ENCODE data around the gene PDE4B. TPM values are rescaled to one million over a fixed set of nuclear protein-coding genes. Genes with fewer than 3 reads are reported as not detected.

Gene PDE4B
- total and polyA plus RNA-seq, 10 of the 15 experiments (the other 5 are each of a cell fraction or from before 2014, with no cell fraction given) = 3.0 to 13.2 (median 5.7) TPM

DNA sequence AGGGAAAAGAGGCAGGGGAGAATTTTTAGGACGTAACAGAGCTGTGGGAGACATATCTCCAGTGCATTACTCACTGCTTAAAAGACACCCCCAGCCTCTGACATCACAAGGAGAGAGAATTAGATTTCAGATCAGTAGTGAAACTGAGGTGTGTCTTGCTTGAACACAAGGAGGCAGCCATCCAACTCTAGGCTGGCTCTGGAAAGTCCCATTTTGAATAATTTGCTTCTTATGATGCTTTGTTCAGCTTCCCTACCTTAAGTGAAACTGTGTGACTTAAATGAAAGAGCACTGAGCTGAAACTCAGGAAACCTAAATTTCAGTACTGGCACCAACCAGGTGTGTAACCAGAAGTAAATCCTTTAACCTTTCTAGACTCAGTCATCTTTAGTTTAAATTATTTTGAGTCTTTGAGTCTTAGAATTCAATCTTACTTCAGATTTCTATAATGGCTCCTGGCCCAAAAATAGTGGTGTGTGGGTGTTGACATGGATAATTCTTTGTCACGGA, 489.7 kb downstream of the PDE4B start (continued):
- TF ChIP-seq, protein P1, sequence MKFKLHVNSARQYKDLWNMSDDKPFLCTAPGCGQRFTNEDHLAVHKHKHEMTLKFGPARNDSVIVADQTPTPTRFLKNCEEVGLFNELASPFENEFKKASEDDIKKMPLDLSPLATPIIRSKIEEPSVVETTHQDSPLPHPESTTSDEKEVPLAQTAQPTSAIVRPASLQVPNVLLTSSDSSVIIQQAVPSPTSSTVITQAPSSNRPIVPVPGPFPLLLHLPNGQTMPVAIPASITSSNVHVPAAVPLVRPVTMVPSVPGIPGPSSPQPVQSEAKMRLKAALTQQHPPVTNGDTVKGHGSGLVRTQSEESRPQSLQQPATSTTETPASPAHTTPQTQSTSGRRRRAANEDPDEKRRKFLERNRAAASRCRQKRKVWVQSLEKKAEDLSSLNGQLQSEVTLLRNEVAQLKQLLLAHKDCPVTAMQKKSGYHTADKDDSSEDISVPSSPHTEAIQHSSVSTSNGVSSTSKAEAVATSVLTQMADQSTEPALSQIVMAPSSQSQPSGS (IDR thresholded peaks at IDR 0.05; ENCODE audit: low read length) = peak; percentile 95
- peak in 1 of 2 experiments; percentile 80; a peak in 2 of 4 replicates for TF ChIP-seq ETV6 (conservative IDR thresholded peaks at IDR 0.05 in 1 of 2, IDR thresholded peaks at IDR 0.05 in 1 of 2; ENCODE audit: borderline replicate concordance in 1 of 2, low read depth in 1 of 2)
- TF ChIP-seq, protein P2, sequence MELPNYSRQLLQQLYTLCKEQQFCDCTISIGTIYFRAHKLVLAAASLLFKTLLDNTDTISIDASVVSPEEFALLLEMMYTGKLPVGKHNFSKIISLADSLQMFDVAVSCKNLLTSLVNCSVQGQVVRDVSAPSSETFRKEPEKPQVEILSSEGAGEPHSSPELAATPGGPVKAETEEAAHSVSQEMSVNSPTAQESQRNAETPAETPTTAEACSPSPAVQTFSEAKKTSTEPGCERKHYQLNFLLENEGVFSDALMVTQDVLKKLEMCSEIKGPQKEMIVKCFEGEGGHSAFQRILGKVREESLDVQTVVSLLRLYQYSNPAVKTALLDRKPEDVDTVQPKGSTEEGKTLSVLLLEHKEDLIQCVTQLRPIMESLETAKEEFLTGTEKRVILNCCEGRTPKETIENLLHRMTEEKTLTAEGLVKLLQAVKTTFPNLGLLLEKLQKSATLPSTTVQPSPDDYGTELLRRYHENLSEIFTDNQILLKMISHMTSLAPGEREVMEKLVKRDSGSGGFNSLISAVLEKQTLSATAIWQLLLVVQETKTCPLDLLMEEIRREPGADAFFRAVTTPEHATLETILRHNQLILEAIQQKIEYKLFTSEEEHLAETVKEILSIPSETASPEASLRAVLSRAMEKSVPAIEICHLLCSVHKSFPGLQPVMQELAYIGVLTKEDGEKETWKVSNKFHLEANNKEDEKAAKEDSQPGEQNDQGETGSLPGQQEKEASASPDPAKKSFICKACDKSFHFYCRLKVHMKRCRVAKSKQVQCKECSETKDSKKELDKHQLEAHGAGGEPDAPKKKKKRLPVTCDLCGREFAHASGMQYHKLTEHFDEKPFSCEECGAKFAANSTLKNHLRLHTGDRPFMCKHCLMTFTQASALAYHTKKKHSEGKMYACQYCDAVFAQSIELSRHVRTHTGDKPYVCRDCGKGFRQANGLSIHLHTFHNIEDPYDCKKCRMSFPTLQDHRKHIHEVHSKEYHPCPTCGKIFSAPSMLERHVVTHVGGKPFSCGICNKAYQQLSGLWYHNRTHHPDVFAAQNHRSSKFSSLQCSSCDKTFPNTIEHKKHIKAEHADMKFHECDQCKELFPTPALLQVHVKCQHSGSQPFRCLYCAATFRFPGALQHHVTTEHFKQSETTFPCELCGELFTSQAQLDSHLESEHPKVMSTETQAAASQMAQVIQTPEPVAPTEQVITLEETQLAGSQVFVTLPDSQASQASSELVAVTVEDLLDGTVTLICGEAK (IDR thresholded peaks at IDR 0.05; ENCODE audit: borderline replicate concordance) = no peak
- TF ChIP-seq, protein P3, sequence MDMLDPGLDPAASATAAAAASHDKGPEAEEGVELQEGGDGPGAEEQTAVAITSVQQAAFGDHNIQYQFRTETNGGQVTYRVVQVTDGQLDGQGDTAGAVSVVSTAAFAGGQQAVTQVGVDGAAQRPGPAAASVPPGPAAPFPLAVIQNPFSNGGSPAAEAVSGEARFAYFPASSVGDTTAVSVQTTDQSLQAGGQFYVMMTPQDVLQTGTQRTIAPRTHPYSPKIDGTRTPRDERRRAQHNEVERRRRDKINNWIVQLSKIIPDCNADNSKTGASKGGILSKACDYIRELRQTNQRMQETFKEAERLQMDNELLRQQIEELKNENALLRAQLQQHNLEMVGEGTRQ (IDR thresholded peaks at IDR 0.05; ENCODE audit: borderline replicate concordance, low read depth, low read length) = no peak
- TF ChIP-seq EED (IDR thresholded peaks at IDR 0.05; ENCODE audit: low read depth) = peak; percentile 96
- peak; percentile 81 for TF ChIP-seq NBN (IDR thresholded peaks at IDR 0.05)
- TF ChIP-seq, protein P4, sequence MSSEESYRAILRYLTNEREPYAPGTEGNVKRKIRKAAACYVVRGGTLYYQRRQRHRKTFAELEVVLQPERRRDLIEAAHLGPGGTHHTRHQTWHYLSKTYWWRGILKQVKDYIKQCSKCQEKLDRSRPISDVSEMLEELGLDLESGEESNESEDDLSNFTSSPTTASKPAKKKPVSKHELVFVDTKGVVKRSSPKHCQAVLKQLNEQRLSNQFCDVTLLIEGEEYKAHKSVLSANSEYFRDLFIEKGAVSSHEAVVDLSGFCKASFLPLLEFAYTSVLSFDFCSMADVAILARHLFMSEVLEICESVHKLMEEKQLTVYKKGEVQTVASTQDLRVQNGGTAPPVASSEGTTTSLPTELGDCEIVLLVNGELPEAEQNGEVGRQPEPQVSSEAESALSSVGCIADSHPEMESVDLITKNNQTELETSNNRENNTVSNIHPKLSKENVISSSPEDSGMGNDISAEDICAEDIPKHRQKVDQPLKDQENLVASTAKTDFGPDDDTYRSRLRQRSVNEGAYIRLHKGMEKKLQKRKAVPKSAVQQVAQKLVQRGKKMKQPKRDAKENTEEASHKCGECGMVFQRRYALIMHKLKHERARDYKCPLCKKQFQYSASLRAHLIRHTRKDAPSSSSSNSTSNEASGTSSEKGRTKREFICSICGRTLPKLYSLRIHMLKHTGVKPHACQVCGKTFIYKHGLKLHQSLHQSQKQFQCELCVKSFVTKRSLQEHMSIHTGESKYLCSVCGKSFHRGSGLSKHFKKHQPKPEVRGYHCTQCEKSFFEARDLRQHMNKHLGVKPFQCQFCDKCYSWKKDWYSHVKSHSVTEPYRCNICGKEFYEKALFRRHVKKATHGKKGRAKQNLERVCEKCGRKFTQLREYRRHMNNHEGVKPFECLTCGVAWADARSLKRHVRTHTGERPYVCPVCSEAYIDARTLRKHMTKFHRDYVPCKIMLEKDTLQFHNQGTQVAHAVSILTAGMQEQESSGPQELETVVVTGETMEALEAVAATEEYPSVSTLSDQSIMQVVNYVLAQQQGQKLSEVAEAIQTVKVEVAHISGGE (CRISPR knock-in tag; IDR thresholded peaks at IDR 0.05) = no peak
- 0 out of 2 replicates have a peak, but pooled peaks have one; percentile 52 for TF ChIP-seq TCF7 (IDR thresholded peaks at IDR 0.05; ENCODE audit: borderline replicate concordance)
- TF ChIP-seq, protein P5, sequence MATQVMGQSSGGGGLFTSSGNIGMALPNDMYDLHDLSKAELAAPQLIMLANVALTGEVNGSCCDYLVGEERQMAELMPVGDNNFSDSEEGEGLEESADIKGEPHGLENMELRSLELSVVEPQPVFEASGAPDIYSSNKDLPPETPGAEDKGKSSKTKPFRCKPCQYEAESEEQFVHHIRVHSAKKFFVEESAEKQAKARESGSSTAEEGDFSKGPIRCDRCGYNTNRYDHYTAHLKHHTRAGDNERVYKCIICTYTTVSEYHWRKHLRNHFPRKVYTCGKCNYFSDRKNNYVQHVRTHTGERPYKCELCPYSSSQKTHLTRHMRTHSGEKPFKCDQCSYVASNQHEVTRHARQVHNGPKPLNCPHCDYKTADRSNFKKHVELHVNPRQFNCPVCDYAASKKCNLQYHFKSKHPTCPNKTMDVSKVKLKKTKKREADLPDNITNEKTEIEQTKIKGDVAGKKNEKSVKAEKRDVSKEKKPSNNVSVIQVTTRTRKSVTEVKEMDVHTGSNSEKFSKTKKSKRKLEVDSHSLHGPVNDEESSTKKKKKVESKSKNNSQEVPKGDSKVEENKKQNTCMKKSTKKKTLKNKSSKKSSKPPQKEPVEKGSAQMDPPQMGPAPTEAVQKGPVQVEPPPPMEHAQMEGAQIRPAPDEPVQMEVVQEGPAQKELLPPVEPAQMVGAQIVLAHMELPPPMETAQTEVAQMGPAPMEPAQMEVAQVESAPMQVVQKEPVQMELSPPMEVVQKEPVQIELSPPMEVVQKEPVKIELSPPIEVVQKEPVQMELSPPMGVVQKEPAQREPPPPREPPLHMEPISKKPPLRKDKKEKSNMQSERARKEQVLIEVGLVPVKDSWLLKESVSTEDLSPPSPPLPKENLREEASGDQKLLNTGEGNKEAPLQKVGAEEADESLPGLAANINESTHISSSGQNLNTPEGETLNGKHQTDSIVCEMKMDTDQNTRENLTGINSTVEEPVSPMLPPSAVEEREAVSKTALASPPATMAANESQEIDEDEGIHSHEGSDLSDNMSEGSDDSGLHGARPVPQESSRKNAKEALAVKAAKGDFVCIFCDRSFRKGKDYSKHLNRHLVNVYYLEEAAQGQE (IDR thresholded peaks at IDR 0.05; ENCODE audit: low read depth, low read length) = 0 out of 2 replicates have a peak, but pooled peaks have one; percentile 14
- peak; percentile 86 for TF ChIP-seq CHD2 (IDR thresholded peaks at IDR 0.05; ENCODE audit: borderline replicate concordance, low read depth, low read length)
- TF ChIP-seq, protein P6, sequence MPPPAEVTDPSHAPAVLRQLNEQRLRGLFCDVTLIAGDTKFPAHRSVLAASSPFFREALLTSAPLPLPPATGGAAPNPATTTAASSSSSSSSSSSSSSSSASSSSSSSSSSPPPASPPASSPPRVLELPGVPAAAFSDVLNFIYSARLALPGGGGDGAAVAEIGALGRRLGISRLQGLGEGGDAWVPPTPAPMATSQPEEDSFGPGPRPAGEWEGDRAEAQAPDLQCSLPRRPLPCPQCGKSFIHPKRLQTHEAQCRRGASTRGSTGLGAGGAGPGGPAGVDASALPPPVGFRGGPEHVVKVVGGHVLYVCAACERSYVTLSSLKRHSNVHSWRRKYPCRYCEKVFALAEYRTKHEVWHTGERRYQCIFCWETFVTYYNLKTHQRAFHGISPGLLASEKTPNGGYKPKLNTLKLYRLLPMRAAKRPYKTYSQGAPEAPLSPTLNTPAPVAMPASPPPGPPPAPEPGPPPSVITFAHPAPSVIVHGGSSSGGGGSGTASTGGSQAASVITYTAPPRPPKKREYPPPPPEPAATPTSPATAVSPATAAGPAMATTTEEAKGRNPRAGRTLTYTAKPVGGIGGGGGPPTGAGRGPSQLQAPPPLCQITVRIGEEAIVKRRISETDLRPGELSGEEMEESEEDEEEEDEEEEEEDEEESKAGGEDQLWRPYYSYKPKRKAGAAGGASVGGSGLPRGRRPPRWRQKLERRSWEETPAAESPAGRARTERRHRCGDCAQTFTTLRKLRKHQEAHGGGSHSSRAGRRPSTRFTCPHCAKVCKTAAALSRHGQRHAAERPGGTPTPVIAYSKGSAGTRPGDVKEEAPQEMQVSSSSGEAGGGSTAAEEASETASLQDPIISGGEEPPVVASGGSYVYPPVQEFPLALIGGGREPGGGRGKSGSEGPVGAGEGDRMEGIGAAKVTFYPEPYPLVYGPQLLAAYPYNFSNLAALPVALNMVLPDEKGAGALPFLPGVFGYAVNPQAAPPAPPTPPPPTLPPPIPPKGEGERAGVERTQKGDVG (CRISPR knock-in tag; IDR thresholded peaks at IDR 0.05) = no peak

Measured in GM12878 (cell line).